Endothelial cell (in vitro differentiated cells): ENCODE results near the gene GORASP1. TPM values are rescaled to one million over a fixed set of nuclear protein-coding genes. Genes with fewer than 3 reads are reported as not detected.

Source experiments
- DNase-seq: peaks from one replicate; pipeline ENCODE4 v3.0.0; 2021; ENCODE audit warnings: low spot score
- H3K27ac Mint-ChIP-seq: one replicate; pipeline ENCODE4 v1.8.0; 2021; ENCODE audit warnings: mixed read lengths, inconsistent platforms; ENCODE audit not compliant: unreplicated experiment
- H3K27me3 Mint-ChIP-seq: one replicate; pipeline ENCODE4 v1.8.0; 2021; ENCODE audit warnings: mild to moderate bottlenecking, moderate library complexity, mixed read lengths, inconsistent platforms; ENCODE audit not compliant: unreplicated experiment
- H3K36me3 Mint-ChIP-seq: one replicate; pipeline ENCODE4 v1.8.0; 2021; ENCODE audit warnings: mild to moderate bottlenecking, low read depth, mixed read lengths, inconsistent platforms; ENCODE audit not compliant: unreplicated experiment
- H3K4me1 Mint-ChIP-seq: one replicate; pipeline ENCODE4 v1.8.0; 2021; ENCODE audit warnings: mild to moderate bottlenecking, mixed read lengths, inconsistent platforms; ENCODE audit not compliant: unreplicated experiment
- H3K4me3 Mint-ChIP-seq: one replicate; pipeline ENCODE4 v1.8.0; 2021; ENCODE audit warnings: mild to moderate bottlenecking, mixed read lengths, inconsistent platforms; ENCODE audit not compliant: unreplicated experiment
- H3K9me3 Mint-ChIP-seq: one replicate; pipeline ENCODE4 v1.8.0; 2021; ENCODE audit warnings: mixed read lengths, inconsistent platforms; ENCODE audit not compliant: unreplicated experiment
- CTCF ChIP-seq: fragments of 200-600 bp; sonication (generic); IDR thresholded peaks from one replicate; pipeline ENCODE4 v1.5.0; 2021; ENCODE audit warnings: antibody characterized with exemption; ENCODE audit not compliant: unreplicated experiment
- total RNA-seq: library from RNA; stranded (reverse); fragmentation: NEBNext Ultra II Directional; extraction: Animal tissue kit (Norgen Biotek cat#: 25700); gene quantifications from one replicate; pipeline ENCODE4 v1.2.1, GENCODE V29; 2021; ENCODE audit not compliant: unreplicated experiment

Gene GORASP1
- total RNA-seq, 1 donor from 2014 or later = 130 TPM

GRCh38 chr3:39079530-39079929 is 27.9 kb downstream of the GORASP1 start:
- Mint-ChIP-seq H3K4me1 (peaks cover 35% of the 10 kb centered on the region), H3K27ac (no peak overlapping the region), H3K4me3 (no peak overlapping the region), H3K36me3 (peaks cover 32% of the 10 kb centered on the region), H3K9me3 (no peaks in the 10 kb centered on the region), H3K27me3 (no peaks in the 10 kb centered on the region)
- DNase-seq = no peak
- no peak for TF ChIP-seq CTCF

- peaks cover 15% of the 10 kb centered on the region for H3K4me1 Mint-ChIP-seq
- TF ChIP-seq CTCF = no peak
- no peaks in the 10 kb centered on the region for H3K9me3 Mint-ChIP-seq
- no peak for DNase-seq
- peaks cover 34% of the 10 kb centered on the region for H3K36me3 Mint-ChIP-seq
- no peaks in the 10 kb centered on the region for H3K27me3 Mint-ChIP-seq
- H3K4me3 Mint-ChIP-seq = no peak overlapping the region
- no peak overlapping the region for H3K27ac Mint-ChIP-seq
Measured at GRCh38 chr3:39075910-39076309, 31.5 kb downstream of the GORASP1 start.

GRCh38 chr3:39068556-39068955 is 38.9 kb downstream of the GORASP1 start:
- Mint-ChIP-seq H3K9me3 (no peaks in the 10 kb centered on the region), H3K27ac (no peak overlapping the region), H3K4me1 (no peaks in the 10 kb centered on the region), H3K27me3 (no peaks in the 10 kb centered on the region), H3K36me3 (peaks cover 17% of the 10 kb centered on the region), H3K4me3 (no peak overlapping the region)
- DNase-seq = no peak
- no peak for TF ChIP-seq CTCF

- H3K36me3 Mint-ChIP-seq = peaks cover 8% of the 10 kb centered on the region
- H3K4me3 Mint-ChIP-seq = no peak overlapping the region
- no peaks in the 10 kb centered on the region for H3K4me1 Mint-ChIP-seq
- H3K27ac Mint-ChIP-seq = no peak overlapping the region
- H3K27me3 Mint-ChIP-seq = no peaks in the 10 kb centered on the region
- no peaks in the 10 kb centered on the region for H3K9me3 Mint-ChIP-seq
- TF ChIP-seq CTCF = no peak
- DNase-seq = no peak
Measured at GRCh38 chr3:39067286-39067685, 40.1 kb downstream of the GORASP1 start.

- TF ChIP-seq CTCF = no peak
- Mint-ChIP-seq H3K4me3 (no peak overlapping the region), H3K36me3 (peaks cover 6% of the 10 kb centered on the region), H3K27ac (no peak overlapping the region), H3K27me3 (peaks cover 3% of the 10 kb centered on the region), H3K9me3 (no peaks in the 10 kb centered on the region), H3K4me1 (peaks cover 4% of the 10 kb centered on the region)
- peak; percentile 50 for DNase-seq
Measured at GRCh38 chr3:39065197-39065596, 42.2 kb downstream of the GORASP1 start.
